GM21526 (cell line): ENCODE measurements around the gene MARK4.
"Not testable (repeated sequence)": the region's sequence is repeated elsewhere in the genome, so short reads cannot be mapped to it uniquely, and the experiment has no call there.

Experiments
- ATAC-seq: cut with Tn5 transposase; IDR thresholded peaks from one replicate; pipeline ENCODE4 v1.9.1; 2021; ENCODE audit warnings: moderate library complexity; ENCODE audit not compliant: unreplicated experiment, low FRiP score

The MARK4 gene

DNA sequence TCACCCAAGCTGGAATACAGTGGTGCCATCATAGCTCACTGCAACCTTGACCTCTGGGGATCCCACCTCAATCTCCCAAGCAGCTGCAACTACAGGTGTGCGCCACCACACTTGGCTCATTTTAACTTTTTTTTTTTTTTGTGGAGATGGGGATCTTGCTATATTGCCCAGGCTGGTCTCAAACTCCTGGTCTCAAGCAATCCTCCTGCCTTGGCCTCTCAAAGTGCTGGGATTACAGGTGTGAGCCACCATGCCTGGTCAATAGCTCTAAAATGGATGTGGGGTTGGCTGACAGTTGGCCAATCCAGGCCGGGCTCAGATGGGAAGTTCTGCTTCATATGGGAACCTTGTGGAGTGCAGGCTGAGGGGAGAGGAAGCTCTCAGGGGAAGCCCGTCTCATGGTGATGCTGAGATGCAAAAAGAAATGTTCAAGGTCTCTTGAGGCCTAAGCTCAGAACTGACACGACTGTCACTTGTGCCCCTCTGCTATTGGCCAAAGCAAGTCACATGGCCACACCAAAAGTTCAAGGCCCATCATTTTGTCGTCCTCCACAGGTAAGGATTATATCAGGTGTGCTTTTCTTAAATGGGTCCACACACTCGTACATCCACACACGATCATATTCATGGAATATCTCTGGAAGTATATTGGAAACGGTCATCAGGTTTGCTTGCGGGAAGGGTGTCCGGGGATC, 82.7 kb downstream of the MARK4 start:
- no peak for ATAC-seq

GRCh38 chr19:45334881-45335280, 83.8 kb downstream of the MARK4 start:
- not testable (repeated sequence) for ATAC-seq

DNA sequence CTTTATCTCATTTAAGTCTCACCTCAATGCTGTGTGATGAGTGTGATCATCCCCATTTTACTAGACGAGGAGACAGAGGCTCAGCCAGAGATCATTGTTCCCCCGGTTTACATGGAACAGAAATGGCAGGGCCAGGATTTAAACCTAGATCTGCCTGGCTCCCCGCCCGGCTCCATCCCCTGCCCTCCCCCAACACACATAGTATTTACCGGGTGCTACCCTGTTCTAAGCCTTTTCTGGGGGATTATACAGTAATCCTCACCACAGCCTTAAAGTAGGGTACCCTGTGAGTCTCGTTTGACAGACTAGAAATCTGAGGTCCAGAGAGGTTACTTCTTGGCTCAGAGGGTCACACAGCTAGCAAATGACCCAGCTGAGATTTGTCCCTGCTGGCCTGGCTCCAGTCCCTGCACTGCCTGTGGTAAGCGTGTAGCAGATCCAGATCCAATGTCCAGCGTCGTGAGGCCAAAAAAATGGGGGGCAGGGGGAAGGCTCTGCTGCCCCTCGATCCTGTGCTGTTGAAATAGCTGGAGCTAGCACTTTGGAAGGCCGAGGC, 85.7 kb downstream of the MARK4 start:
- no peak for ATAC-seq

GRCh38 chr19:45339629-45340028, 88.6 kb downstream of the MARK4 start:
- no peak for ATAC-seq

- ATAC-seq, result no peak
These were observed 89.3 kb downstream of the MARK4 start, which contains the start of gene KLC3 for GRCh38 chr19:45340232-45340898. Gene KLC3, plus strand, starts transcription at chr19:45340750. Its CDS starts 4,792 bp downstream, at chr19:45345542.

GRCh38 chr19:45340899-45341453, 89.9 kb downstream of the MARK4 start:
- no peak for ATAC-seq

DNA sequence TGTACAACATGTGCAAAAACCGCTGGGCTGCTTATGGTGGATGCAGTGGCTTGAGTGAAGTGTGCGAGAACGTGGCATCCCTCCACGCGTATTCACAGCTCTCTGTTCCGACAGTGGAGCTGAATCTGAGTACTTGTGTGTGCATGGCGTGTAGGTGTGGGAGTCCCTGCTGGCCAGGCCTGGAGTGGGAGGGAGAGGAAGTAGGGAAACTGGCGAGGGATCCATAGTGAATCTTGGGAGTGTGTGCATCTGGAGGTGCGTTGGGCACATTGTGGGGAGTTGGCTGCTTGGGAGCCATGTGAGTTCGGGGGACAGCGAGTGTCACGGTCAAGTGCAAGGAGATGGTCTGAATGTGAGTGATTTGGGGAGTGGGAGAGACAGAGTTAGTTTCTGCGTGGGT, 91.8 kb downstream of the MARK4 start:
- no peak for ATAC-seq

DNA sequence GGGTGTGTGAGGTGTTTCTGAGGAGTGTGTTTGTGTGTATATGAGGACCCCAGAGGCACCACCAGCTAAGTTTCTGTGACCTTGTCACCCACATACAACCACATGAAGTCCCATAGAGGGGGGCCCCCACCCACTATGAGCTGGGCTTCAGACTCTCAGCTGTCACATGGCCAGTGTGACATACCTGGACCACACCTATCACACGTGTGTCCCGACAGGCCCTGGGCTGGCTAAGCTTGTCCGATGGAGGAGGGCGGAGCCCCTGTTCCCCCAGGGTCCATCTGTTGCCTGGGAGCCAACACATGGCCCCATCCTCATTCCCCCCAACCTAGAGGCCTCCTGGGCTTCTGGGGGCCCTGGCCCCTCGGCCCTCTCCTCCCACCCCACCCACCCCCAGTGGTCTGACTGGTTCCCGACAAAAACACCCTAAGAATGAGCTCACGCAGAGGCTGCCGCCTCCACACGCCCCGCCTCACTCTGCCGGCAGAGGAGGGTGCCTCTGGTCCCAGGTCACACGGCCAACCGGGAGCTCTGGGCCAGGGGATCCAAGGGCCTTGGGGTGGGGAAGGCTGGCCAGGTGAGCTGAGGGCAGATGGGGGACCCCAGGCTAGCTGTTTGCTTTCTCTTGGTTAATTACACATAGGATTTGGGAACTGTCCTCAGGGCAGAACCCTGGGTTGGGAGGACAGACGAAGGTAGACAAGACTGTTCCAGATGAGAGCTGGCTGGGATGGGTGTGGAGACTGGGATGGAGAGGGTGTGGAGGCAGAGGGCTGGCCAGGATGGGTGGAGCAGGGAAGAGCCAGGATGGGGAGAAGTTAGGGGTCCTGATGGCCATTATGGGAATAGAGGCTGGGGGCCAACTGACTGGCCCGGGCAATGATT, 93.8 kb downstream of the MARK4 start:
- no peak for ATAC-seq

- no peak for ATAC-seq
These were observed 94.4 kb downstream of the MARK4 start for GRCh38 chr19:45345506-45345860.

DNA sequence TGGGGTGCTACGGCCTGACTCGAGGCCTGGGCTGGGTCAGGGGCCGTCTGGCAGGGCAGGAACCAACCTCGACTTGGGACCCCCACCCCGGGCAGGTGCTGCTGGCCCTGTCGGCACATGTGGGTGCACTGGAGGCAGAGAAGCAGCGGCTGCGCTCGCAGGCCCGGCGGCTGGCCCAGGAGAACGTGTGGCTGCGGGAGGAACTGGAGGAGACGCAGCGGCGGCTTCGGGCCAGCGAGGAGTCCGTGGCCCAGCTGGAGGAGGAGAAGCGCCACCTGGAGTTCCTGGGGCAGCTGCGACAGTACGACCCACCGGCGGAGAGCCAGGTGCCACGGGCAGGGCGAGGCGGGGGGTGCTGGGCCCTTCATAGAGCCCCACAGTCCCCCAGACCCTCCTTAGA, 95.4 kb downstream of the MARK4 start:
- no peak for ATAC-seq

DNA sequence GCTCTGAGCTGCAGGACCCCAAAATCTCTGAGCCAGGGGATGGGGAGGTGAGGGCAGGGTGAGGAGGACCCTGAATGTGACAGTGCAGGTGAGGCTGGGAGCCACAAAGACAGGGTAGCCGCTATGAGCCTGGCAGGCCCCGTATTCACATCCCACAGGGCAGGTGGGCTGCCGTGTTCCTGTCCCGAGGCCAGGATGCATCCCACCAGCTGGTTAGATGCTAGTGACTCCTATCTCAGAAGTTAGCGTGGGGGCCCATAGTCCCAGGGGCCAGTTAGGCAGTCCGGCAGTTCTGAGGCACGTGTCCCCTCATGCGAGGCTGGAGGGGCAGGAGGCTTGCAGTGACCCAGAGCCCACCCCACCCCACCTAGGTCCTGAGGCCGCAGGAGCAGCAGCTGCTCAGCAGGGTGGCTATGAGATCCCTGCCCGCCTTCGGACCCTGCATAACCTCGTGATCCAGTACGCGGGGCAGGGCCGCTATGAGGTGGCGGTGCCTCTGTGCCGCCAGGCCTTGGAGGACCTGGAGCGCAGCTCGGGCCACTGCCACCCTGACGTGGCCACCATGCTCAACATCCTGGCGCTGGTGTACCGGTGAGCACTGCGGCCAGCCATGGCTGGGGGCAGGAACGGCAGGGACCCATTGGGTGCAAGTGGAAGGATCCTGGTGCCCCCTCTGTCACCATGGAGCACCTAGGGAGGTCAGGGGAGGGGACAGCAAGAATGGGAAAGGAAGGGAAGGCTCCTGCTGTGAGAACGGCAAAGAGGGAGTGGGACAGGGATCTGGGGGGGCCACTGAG, 96.7 kb downstream of the MARK4 start:
- ATAC-seq, result no peak

- ATAC-seq, result no peak
These were observed 97.5 kb downstream of the MARK4 start for GRCh38 chr19:45348367-45349125.

GRCh38 chr19:45349126-45349415, 98.0 kb downstream of the MARK4 start:
- ATAC-seq, result no peak

DNA sequence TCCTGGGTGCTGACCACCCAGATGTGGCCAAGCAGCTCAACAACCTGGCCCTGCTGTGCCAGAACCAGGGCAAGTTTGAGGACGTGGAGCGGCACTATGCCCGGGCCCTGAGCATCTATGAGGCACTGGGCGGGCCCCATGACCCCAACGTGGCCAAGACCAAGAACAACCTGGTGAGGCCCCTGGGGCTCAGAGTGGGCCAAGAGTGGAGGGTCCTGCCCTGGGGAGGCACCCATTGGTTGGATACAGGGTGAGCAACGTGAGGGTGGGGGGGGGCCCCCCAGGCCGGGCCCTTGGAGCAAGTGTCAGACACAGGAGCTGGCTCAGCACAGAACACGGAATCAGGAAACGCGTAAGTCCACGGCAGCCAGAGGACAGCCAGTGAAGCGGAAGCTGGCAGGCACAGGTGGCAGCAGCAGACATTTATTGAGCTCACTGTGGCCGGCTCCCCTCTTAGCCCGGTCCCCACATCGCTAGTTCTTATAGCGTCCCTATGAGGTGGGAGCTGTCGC, 98.4 kb downstream of the MARK4 start:
- ATAC-seq, result no peak

DNA sequence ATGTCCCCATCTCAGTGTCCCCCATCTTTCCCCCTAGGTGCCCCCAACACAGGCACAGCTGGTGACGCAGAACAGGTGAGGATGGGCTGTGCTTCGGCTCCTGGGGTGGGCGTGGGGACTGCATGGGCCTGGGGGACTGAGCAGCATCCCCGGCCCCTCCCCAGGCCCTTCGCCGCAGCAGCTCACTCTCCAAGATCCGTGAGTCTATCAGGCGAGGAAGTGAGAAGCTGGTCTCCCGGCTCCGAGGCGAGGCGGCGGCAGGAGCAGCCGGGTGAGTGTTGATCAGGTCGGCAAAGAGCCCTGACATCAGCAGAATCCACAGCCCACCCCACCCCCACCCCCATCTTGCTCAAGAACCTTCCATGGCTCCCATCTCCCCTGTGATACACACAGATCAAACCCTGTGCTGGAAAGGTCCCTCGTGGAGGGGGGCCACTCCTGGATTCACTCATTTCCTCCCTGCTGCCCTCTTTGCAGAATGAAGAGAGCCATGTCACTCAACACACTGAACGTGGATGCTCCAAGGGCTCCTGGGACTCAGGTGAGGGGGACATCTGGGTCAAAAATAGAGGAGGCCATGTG, 99.5 kb downstream of the MARK4 start:
- ATAC-seq, result no peak

DNA sequence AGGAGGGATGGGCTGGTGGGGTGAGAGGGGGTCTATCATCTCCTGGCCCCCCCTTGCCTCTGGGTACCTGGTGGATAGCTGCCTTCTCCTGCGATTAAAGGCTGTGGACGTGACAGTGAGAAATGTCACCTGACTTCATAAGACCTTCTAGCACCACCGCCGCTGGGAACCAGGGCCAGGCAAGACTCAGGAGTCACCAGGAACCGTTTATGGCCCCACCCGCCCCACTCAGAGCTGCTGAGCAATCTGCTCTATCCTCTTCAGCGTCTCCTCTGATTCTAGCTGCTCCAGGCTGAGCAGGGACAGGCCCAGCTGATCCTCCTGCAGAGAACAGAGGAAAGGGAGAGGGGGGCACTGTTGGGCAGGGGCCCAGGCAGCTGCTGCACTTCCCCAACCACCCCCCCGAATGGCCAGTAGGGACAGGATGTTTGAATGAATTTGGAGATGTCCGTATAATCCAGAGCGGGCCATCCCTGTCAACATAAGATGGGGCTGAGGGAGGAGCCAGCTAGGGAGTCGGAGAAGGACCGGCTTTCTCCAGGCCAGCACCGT, 100.4 kb downstream of the MARK4 start:
- ATAC-seq, result no peak

DNA sequence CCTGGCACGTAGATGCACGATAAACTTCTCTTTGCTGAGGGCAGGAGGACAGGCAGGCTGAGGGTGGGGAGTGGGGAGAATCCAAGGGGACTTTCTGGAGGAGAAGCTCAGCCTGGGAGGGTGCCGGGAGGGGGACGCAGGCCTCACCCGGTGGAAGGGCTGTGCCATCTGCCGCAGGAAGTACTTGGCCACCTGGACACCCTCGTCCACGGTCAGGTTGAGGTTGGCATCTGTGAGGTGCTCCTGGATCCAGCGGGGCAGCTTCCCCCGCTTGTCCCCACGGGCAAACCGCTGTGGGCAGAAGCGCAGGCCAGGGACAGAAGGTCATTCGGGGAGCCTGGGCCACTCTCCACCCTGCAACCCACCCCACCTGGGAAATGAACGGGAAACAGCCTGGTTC, 101.0 kb downstream of the MARK4 start:
- ATAC-seq, result no peak

GRCh38 chr19:45352471-45352870, 101.4 kb downstream of the MARK4 start:
- no peak for ATAC-seq
